MCF 10A (cell line): ENCODE results near the gene HOXC11. TPM values are rescaled to one million over a fixed set of nuclear protein-coding genes. Genes with fewer than 3 reads are reported as not detected.

Experiments used
- BruUV-seq: library from RNA; stranded (reverse); fragments of 400-500 nt; replicated peaks from 2 replicates; lab custom pipeline; 2021; lab: Mats Ljungman, UMichigan
- CTCF ChIA-PET: fragments of 300-600 bp; sonication (Branson Sonifier 250); formaldehyde crosslinking; extraction: SDS; loops from one replicate; lab custom pipeline; 2021; ENCODE audit warnings: antibody characterized with exemption, inconsistent platforms; lab: Yijun Ruan, JAX
- POLR2A ChIA-PET: fragments of 300-600, 350-650 bp; sonication (Branson Sonifier 250); formaldehyde crosslinking; extraction: SDS; loops from one replicate; lab custom pipeline; 2020; ENCODE audit warnings: antibody characterized with exemption, inconsistent platforms; lab: Yijun Ruan, JAX
- DNase-seq: peaks from one replicate; pipeline ENCODE4 v3.0.0-alpha.2; 2018; ENCODE audit not compliant: unreplicated experiment
- H3K27ac Mint-ChIP-seq: one replicate; pipeline ENCODE4 v1.8.0; 2022; ENCODE audit warnings: mild to moderate bottlenecking, low read depth, mixed read lengths; ENCODE audit not compliant: unreplicated experiment
- H3K27me3 Mint-ChIP-seq: one replicate; pipeline ENCODE4 v1.8.0; 2022; ENCODE audit warnings: mixed read lengths; ENCODE audit not compliant: insufficient read depth, unreplicated experiment
- H3K36me3 Mint-ChIP-seq: one replicate; pipeline ENCODE4 v1.8.0; 2022; ENCODE audit warnings: mild to moderate bottlenecking, moderate library complexity, mixed read lengths; ENCODE audit not compliant: insufficient read depth, unreplicated experiment
- H3K4me1 Mint-ChIP-seq: one replicate; pipeline ENCODE4 v1.8.0; 2022; ENCODE audit warnings: mixed read lengths; ENCODE audit not compliant: insufficient read depth, unreplicated experiment
- H3K4me3 Mint-ChIP-seq: one replicate; pipeline ENCODE4 v1.8.0; 2022; ENCODE audit warnings: mild to moderate bottlenecking, moderate library complexity, mixed read lengths; ENCODE audit not compliant: unreplicated experiment
- H3K9me3 Mint-ChIP-seq: one replicate; pipeline ENCODE4 v1.8.0; 2022; ENCODE audit warnings: mixed read lengths; ENCODE audit not compliant: unreplicated experiment
- CTCF ChIP-seq: fragments of 200-600 bp; IDR thresholded peaks from one replicate; pipeline ENCODE4 v1.8.0; 2022; ENCODE audit warnings: antibody characterized with exemption, mild to moderate bottlenecking; ENCODE audit not compliant: unreplicated experiment
- intact Hi-C: fragments of 100-400 bp; cut with micrococcal nuclease; formaldehyde crosslinking; loops from 2 replicates; pipeline ENCODE4 v1.14.1; 2022
- total RNA-seq: library from RNA; stranded (reverse); gene quantifications from 2 replicates; pipeline ENCODE4 v1.2.3, GENCODE V29; 2022

HOXC11 gene
- total RNA-seq, 1 experiment from 2014 or later = 1.2 TPM

GRCh38 chr12:53952871-53953734 lies 19.8 kb upstream of the HOXC11 start:
- no TSS peak for BruUV-seq
- ChIA-PET POLR2A (interaction anchor here (1.0 to 3.2 kb wide), 3 partner anchors 11 to 19 kb away, joined by 3 to 16 read pairs (median 6); partner anchors contain the start of gene HOXC13), CTCF (interaction anchor here (0.6 to 1.6 kb wide), 8 partner anchors 16 to 255 kb away, joined by 3 to 4 read pairs (median 3); partner anchors contain the start of gene HOXC11)
- intact Hi-C loops = no loop called here
- Mint-ChIP-seq H3K27me3 (no peaks in the 10 kb centered on the region), H3K9me3 (no peaks in the 10 kb centered on the region), H3K36me3 (peaks cover 1% of the 10 kb centered on the region), H3K4me1 (no peaks in the 10 kb centered on the region), H3K27ac (no peak overlapping the region), H3K4me3 (peak overlapping the region; percentile 49)
- TF ChIP-seq CTCF = no peak
- peak; percentile 12 for DNase-seq

DNA sequence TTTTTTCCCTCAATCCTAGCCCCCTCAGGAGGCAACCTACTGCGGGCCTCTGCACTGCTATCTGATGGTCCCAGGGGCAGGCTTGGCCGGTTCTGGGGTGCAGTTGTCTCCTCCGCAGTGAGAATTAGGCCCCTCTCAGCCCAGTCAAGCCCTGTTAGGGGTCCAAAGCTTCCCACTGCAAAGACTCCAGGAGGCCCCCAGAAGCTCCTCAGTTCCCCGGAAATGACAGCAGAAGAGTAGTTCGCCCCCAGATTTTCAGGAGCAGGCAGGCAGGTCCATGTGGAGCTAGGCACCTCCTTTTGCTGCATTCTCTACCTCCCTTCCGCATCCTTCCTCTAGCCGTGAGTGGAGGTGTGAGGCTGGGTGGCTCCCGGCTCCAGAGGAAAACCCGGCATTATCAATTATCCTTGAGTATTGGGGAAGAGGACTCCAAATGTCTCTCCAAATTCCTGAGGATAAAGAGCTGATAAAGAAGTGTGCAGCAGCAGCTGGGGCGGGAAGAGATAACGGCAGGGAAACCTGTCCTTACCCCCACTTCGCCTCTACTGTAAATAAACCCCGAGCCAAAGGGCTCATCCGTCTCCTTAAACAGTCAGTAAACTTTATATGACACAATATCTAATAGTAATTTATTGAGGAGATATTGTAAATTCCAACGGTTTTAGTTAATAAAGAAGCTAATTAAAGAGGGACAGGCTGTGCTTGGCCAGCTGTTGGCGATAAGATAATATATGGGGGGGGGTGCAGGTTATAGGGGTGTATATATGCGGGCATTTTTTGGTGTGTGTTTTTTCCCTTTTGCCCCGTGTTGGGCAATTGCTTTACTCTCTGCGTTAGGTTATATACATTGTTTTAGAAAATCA lies 18.9 kb upstream of the HOXC11 start:
- Mint-ChIP-seq H3K36me3 (no peaks in the 10 kb centered on the region), H3K4me3 (no peak overlapping the region), H3K27me3 (no peaks in the 10 kb centered on the region), H3K27ac (no peak overlapping the region), H3K9me3 (no peaks in the 10 kb centered on the region), H3K4me1 (no peaks in the 10 kb centered on the region)
- DNase-seq = no peak
- CTCF ChIA-PET = interaction anchor here (0.9 to 1.6 kb wide), 3 partner anchors 19 to 254 kb away, joined by 3 to 5 read pairs (median 3); partner anchors contain the start of gene HOXC11
- TF ChIP-seq CTCF = no peak
- intact Hi-C loops = no loop called here
- POLR2A ChIA-PET = interaction anchor here (1.0 to 3.2 kb wide), 3 partner anchors 12 to 179 kb away, joined by 3 to 16 read pairs (median 3); partner anchors contain the start of gene HOXC13
- BruUV-seq = no TSS peak

- ChIA-PET POLR2A (interaction anchor here (1.0 to 3.2 kb wide), 3 partner anchors 13 to 179 kb away, joined by 3 to 16 read pairs (median 3); partner anchors contain the start of gene HOXC13), CTCF (interaction anchor here (1.2 kb wide), 1 partner anchor 247 kb away, joined by 5 read pairs; no protein-coding TSS in a partner anchor)
- Mint-ChIP-seq H3K27ac (no peak within 1 kb of the TSS), H3K9me3 (no peaks in the 10 kb centered on the region), H3K27me3 (no peaks in the 10 kb centered on the region), H3K4me3 (no peak within 1 kb of the TSS), H3K4me1 (no peaks in the 10 kb centered on the region), H3K36me3 (no peaks in the 10 kb centered on the region)
- no peak for DNase-seq
- intact Hi-C loops = no loop called here
- no peak for TF ChIP-seq CTCF
- BruUV-seq = no TSS peak
Observed at GRCh38 chr12:53954694-53955035, 18.3 kb upstream of the HOXC11 start, which contains the start of gene HOXC12. TSS of gene HOXC12 (plus strand) at chr12:53954903. CDS start at chr12:53954930, 27 bp downstream.
